ENCODE measurements around the gene KRT5. TPM values are rescaled to one million over a fixed set of nuclear protein-coding genes. Genes with fewer than 3 reads are reported as not detected.

The KRT5 gene
- total RNA-seq, 2 donors from 2014 or later: 160 to 516 TPM

DNA sequence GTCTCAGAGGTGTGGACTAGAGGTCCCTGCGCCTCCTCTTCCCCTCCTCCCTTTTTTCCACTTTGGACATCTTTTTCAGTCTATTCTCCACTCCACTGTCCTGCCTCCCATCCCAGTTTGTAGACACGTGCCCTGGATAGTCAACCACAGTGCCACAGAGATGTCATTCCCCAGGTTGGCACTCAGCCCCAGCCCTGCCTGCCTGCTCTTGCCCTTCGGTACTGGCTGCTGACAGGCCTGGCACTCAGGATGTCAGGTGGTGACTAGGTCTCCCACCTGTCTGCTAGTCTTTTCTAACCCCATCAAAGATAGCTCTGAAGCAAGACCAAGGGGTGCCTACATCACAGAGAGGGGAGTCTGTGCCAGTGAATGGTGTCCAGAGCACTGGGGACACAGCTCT lies 16.9 kb upstream of the KRT5 start:
- 58% methylated on average over 3 of the region's 3 CpGs for WGBS
- no peak overlapping the region for H3K27ac ChIP-seq
- no peaks in the 10 kb centered on the region for H3K4me1 ChIP-seq (replicated peaks)
- H3K27me3 ChIP-seq (replicated peaks; ENCODE audit: insufficient read depth): no peaks in the 10 kb centered on the region
- no peaks in the 10 kb centered on the region for H3K9me3 ChIP-seq
- DNase-seq (ENCODE audit: low spot score): peak; percentile 66
- H3K4me3 ChIP-seq: no peak overlapping the region
- no peaks in the 10 kb centered on the region for H3K36me3 ChIP-seq
- intact Hi-C loops (cut with DNase I): no loop called here
- peak; percentile 49 for TF ChIP-seq POLR2AphosphoS5 (IDR thresholded peaks at IDR 0.05)
- TF ChIP-seq, protein P1, sequence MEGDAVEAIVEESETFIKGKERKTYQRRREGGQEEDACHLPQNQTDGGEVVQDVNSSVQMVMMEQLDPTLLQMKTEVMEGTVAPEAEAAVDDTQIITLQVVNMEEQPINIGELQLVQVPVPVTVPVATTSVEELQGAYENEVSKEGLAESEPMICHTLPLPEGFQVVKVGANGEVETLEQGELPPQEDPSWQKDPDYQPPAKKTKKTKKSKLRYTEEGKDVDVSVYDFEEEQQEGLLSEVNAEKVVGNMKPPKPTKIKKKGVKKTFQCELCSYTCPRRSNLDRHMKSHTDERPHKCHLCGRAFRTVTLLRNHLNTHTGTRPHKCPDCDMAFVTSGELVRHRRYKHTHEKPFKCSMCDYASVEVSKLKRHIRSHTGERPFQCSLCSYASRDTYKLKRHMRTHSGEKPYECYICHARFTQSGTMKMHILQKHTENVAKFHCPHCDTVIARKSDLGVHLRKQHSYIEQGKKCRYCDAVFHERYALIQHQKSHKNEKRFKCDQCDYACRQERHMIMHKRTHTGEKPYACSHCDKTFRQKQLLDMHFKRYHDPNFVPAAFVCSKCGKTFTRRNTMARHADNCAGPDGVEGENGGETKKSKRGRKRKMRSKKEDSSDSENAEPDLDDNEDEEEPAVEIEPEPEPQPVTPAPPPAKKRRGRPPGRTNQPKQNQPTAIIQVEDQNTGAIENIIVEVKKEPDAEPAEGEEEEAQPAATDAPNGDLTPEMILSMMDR (IDR thresholded peaks at IDR 0.05): no peak

DNA sequence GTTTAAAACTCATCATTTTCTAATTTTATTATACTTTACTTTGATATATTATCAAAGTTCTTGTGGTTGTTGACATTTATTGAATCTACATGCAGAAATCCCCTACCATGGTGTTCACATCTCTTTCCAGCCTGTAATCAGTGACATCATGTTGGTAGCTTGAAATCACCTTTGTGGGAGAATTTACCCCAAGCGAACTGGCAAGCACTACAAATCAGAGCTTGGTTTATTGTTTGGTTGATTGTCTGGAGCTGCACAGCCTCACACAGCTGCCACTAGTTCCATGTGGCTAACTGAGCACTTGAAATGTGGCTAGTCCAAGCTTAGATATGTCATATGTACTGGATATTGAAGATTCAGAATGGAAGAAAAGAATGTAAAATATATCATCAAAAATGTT lies 15.4 kb upstream of the KRT5 start:
- DNase-seq (ENCODE audit: low spot score): no peak
- Histone ChIP-seq H3K4me3 (no peak overlapping the region), H3K36me3 (no peaks in the 10 kb centered on the region), H3K27me3 (replicated peaks; ENCODE audit: insufficient read depth) (no peaks in the 10 kb centered on the region), H3K27ac (no peak overlapping the region), H3K4me1 (replicated peaks) (no peaks in the 10 kb centered on the region), H3K9me3 (no peaks in the 10 kb centered on the region)
- TF ChIP-seq POLR2A (IDR thresholded peaks at IDR 0.05): no peak
- TF ChIP-seq POLR2AphosphoS5 (IDR thresholded peaks at IDR 0.05): no peak
- TF ChIP-seq, protein P1 (IDR thresholded peaks at IDR 0.05): no peak
- intact Hi-C loops (cut with DNase I): no loop called here
- WGBS: 92% methylated on average over 1 of the region's 1 CpG

DNA sequence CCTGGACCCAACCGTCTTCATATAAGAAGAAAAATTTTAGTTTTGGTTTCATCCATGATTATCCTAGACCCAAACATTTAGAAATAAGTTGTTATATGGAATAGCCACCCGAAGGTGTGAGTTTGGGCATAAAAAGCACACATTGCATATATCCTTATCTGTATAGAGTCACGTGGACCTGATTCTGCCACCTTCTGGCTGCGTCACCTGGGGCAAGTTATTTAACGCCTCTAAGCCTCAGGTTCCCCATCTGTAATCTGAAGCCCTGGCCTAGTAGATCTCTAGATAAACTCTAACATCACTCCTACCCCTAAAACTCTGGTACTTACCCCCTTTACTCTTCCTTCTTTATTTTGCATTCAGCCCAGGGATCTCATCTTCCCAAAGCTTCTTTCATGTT lies 14.3 kb upstream of the KRT5 start:
- WGBS: 96% methylated on average over 5 of the region's 5 CpGs
- intact Hi-C loops (cut with DNase I): no loop called here
- Histone ChIP-seq H3K36me3 (no peaks in the 10 kb centered on the region), H3K4me3 (no peak overlapping the region), H3K27ac (no peak overlapping the region), H3K27me3 (replicated peaks; ENCODE audit: insufficient read depth) (no peaks in the 10 kb centered on the region), H3K4me1 (replicated peaks) (no peaks in the 10 kb centered on the region), H3K9me3 (no peaks in the 10 kb centered on the region)
- DNase-seq (ENCODE audit: low spot score): no peak
- TF ChIP-seq POLR2A (IDR thresholded peaks at IDR 0.05) (no peak), POLR2AphosphoS5 (IDR thresholded peaks at IDR 0.05) (no peak)
- TF ChIP-seq, protein P1 (IDR thresholded peaks at IDR 0.05): no peak

DNA sequence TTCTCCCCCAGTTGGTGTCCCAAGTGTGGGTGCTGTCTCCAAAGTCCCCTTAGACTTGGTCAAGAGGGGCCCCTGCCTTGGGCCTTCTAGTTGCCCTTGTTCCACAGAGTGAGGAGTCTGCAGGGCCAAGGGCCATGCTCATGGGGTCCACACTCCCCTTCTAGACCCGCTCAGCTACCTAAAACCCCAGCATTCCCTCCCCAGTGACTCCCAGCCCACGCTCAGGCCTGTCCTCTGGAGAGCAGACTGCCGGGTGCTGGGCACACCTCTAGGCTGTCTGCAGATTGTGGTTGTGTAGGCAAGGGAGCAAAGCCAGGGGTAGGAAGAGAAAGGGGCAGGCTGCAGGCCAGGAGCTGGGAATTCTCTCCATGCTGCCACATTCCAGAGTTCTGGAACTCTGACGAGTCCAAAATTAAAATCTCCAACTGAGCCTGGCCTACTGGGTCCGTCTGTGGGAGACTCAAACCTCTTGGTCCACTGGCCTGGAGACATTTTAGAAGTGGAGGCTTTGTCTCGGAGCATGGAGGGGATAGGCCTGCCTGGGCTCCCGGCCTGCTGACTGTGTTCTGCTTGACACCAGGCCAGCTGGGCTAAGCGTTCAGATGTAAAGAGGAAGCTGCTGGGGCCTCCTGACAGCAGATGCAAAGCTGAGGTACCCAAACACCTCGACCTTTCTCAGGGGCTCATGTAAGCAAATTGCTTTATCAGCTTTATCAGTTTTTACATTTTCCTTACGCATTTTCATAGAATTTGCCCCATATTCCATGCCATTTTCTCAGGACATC lies 13.7 kb upstream of the KRT5 start:
- H3K4me1 ChIP-seq (replicated peaks): no peaks in the 10 kb centered on the region
- no peaks in the 10 kb centered on the region for H3K36me3 ChIP-seq
- no peaks in the 10 kb centered on the region for H3K27me3 ChIP-seq (replicated peaks; ENCODE audit: insufficient read depth)
- TF ChIP-seq POLR2A (IDR thresholded peaks at IDR 0.05) (no peak), POLR2AphosphoS5 (IDR thresholded peaks at IDR 0.05) (no peak)
- TF ChIP-seq, protein P1 (IDR thresholded peaks at IDR 0.05): no peak
- no peak for DNase-seq (ENCODE audit: low spot score)
- H3K27ac ChIP-seq: no peak overlapping the region
- no peaks in the 10 kb centered on the region for H3K9me3 ChIP-seq
- 78% methylated on average over 10 of the region's 10 CpGs for WGBS
- intact Hi-C loops (cut with DNase I): no loop called here
- H3K4me3 ChIP-seq: no peak overlapping the region

DNA sequence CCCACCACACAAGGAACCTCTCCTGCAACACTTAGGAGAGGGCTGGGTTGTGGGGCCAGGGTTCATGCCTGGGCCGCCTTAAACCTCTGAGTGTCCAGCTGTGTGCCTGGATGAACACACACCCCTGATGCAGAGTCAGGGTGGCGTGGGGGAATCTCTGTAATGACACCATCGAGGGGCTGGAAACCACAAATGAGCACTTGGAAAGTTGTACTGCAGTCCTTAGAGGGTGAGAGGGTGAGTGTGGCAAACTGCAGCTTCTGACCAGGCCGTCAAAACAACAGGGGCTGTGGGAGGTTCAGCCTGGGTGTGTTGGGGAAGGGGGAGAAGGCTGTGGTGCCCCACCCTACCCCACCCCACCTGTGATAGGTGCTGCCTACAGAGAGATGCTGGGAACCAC lies 12.4 kb upstream of the KRT5 start:
- H3K9me3 ChIP-seq: no peaks in the 10 kb centered on the region
- TF ChIP-seq POLR2A (IDR thresholded peaks at IDR 0.05) (no peak), POLR2AphosphoS5 (IDR thresholded peaks at IDR 0.05) (no peak)
- TF ChIP-seq, protein P1 (IDR thresholded peaks at IDR 0.05): no peak
- intact Hi-C loops (cut with DNase I): no loop called here
- no peak for DNase-seq (ENCODE audit: low spot score)
- H3K27ac ChIP-seq: no peak overlapping the region
- no peaks in the 10 kb centered on the region for H3K36me3 ChIP-seq
- no peak overlapping the region for H3K4me3 ChIP-seq
- no peaks in the 10 kb centered on the region for H3K4me1 ChIP-seq (replicated peaks)
- no peaks in the 10 kb centered on the region for H3K27me3 ChIP-seq (replicated peaks; ENCODE audit: insufficient read depth)
- WGBS: 76% methylated on average over 4 of the region's 4 CpGs

Measured in prostate gland (tissue), 2 donors.